Endothelial cell of umbilical vein (primary cell): Measurements from ENCODE around the gene TMOD1. TPM values are rescaled to one million over a fixed set of nuclear protein-coding genes. Genes with fewer than 3 reads are reported as not detected.

Experiments used
- BruUV-seq: library from RNA; stranded (reverse); fragments of 400-500 nt; replicated peaks from 2 replicates; lab custom pipeline; 2021; lab: Mats Ljungman, UMichigan
- CTCF ChIA-PET: fragments of 300-600, 350-600 bp; sonication (Branson Sonifier 250); formaldehyde crosslinking; loops from one replicate; lab custom pipeline; 2021; ENCODE audit warnings: antibody characterized with exemption, inconsistent platforms; lab: Charles Lee
- POLR2A ChIA-PET: fragments of 300-600, 350-600 bp; sonication (Branson Sonifier 250); formaldehyde crosslinking; loops from one replicate; lab custom pipeline; 2021; ENCODE audit warnings: antibody characterized with exemption, inconsistent platforms; lab: Charles Lee
- DNase-seq: peaks from one replicate; pipeline ENCODE4 v3.0.0-alpha.2; 2011; ENCODE audit warnings: low read depth, low spot score
- FAIRE-seq: peaks from 2 replicates; lab custom pipeline; 2011; peaks lifted over from hg19 to GRCh38; lab: Jason Lieb, UNC
- H2AFZ ChIP-seq: 2 replicates; pipeline ENCODE4 v1.6.0; 2012; ENCODE audit warnings: low read depth, low read length, control low read depth, inconsistent platforms
- H3K27ac ChIP-seq: 2 replicates; pipeline ENCODE4 v1.5.1; 2011; ENCODE audit warnings: low read depth, mild to moderate bottlenecking, control low read depth, low read length, moderate library complexity; ENCODE audit not compliant: insufficient read depth
- H3K27me3 ChIP-seq, 2 experiments: 2 replicates each; pipeline versions ENCODE4 v1.6.0 to v1.6.1; 2011; ENCODE audit warnings: low read length in 2 of 2, mixed read lengths in 1 of 2; ENCODE audit not compliant: control insufficient read depth in 2 of 2, insufficient read depth in 2 of 2
- H3K36me3 ChIP-seq, 2 experiments: 2 replicates in 1 of 2; 3 replicates in 1 of 2; pipeline ENCODE4 v1.5.1; 2011; ENCODE audit warnings: low read length in 2 of 2, mild to moderate bottlenecking in 1 of 2, moderate library complexity in 1 of 2; ENCODE audit not compliant: control insufficient read depth in 2 of 2, insufficient read depth in 2 of 2; ENCODE audit errors: extremely low read depth in 1 of 2
- H3K4me1 ChIP-seq: 3 replicates; pipeline ENCODE4 v1.5.1; 2011; ENCODE audit warnings: mild to moderate bottlenecking, low read length; ENCODE audit not compliant: control insufficient read depth, insufficient read depth; ENCODE audit errors: extremely low read depth
- H3K4me2 ChIP-seq: 2 replicates; pipeline ENCODE4 v1.6.1; 2011; ENCODE audit warnings: low read length, control low read depth, mixed read lengths; ENCODE audit not compliant: insufficient read depth
- H3K4me3 ChIP-seq, 3 experiments: fragments of 200-600 bp in 1 of 3; sonication (generic), shearing (Covaris generic) in 1 of 3; replicated peaks in 1 of 3; 2 replicates each; pipeline ENCODE4 v1.5.1; 2011 to 2016; ENCODE audit warnings: control low read depth in 3 of 3, low read length in 3 of 3, mild to moderate bottlenecking in 2 of 3, inconsistent platforms in 1 of 3, low read depth in 1 of 3, moderate library complexity in 1 of 3; ENCODE audit not compliant: insufficient read depth in 1 of 3
- H3K79me2 ChIP-seq: 2 replicates; pipeline ENCODE4 v1.6.0; 2012; ENCODE audit warnings: low read length, inconsistent platforms; ENCODE audit not compliant: control insufficient read depth, insufficient read depth
- H3K9ac ChIP-seq: replicated peaks from 2 replicates; pipeline ENCODE3; 2011; ENCODE audit warnings: low read length, control low read depth; ENCODE audit not compliant: insufficient read depth; ENCODE audit errors: extremely low read depth
- H3K9me1 ChIP-seq: replicated peaks from 3 replicates; pipeline ENCODE4 v1.6.0; 2011; ENCODE audit warnings: mild to moderate bottlenecking, low read length; ENCODE audit not compliant: control insufficient read depth, insufficient read depth; ENCODE audit errors: extremely low read depth
- H3K9me3 ChIP-seq: replicated peaks from 2 replicates; pipeline ENCODE4 v1.5.1; 2012; ENCODE audit warnings: low read length, inconsistent platforms; ENCODE audit not compliant: control insufficient read depth, insufficient read depth
- H4K20me1 ChIP-seq: replicated peaks from 2 replicates; pipeline ENCODE3; 2011; ENCODE audit warnings: mild to moderate bottlenecking, low read length; ENCODE audit not compliant: control insufficient read depth, insufficient read depth; ENCODE audit errors: extremely low read depth
- EZH2 ChIP-seq: IDR thresholded peaks from 2 replicates; pipeline ENCODE4 v1.6.1; 2012; ENCODE audit warnings: borderline replicate concordance, low read depth, mild to moderate bottlenecking, moderate library complexity, low read length, inconsistent platforms; ENCODE audit not compliant: severe bottlenecking
- FOS ChIP-seq: IDR thresholded peaks from 2 replicates; pipeline ENCODE4 v1.6.1; 2011; ENCODE audit warnings: mild to moderate bottlenecking, low read length, moderate library complexity, borderline replicate concordance; ENCODE audit not compliant: insufficient read depth
- JUN ChIP-seq: IDR thresholded peaks from 2 replicates; pipeline ENCODE4 v1.6.1; 2011; ENCODE audit warnings: borderline replicate concordance, low read depth; ENCODE audit not compliant: insufficient read length, insufficient read depth
- POLR2AphosphoS5 ChIP-seq: IDR thresholded peaks from 2 replicates; pipeline ENCODE4 v1.6.1; 2012; ENCODE audit warnings: low read depth, mild to moderate bottlenecking, control low read depth, low read length, moderate library complexity; ENCODE audit not compliant: insufficient read depth
- dilution Hi-C: fragments of 300-500 bp; cut with MboI; formaldehyde crosslinking; loops from one replicate; pipeline ENCODE4 v1.15.0; 2019; ENCODE audit warnings: low sequenced_read_pairs; ENCODE audit not compliant: extremely low pct_ligation_motif_present
- intact Hi-C: fragments of 100-400 bp; cut with micrococcal nuclease; formaldehyde crosslinking; loops from one replicate; pipeline ENCODE4 v1.10.0; 2022
- polyA plus RNA-seq, 4 experiments: library from polyadenylated mRNA; depleted of rRNA in 3 of 4; stranded (reverse) in 3 of 4; unstranded in 1 of 4; fragments of >200 nt; gene quantifications; 2 replicates each; pipeline versions ENCODE4 v1.2.1 to v1.2.3, GENCODE V29; 2011 to 2012; ENCODE audit warnings: missing spikeins in 1 of 4
- total RNA-seq: library from RNA; stranded (reverse); gene quantifications from 2 replicates; pipeline ENCODE4 v1.2.3, GENCODE V29; 2021
- TF ChIP-seq, protein P1 (sequence below), 2 donors: IDR thresholded peaks; 1 replicate in 1 of 2; 2 replicates in 1 of 2; pipeline ENCODE4 v1.5.1; 2011; ENCODE audit warnings: low read length in 2 of 2, mild to moderate bottlenecking in 2 of 2, moderate library complexity in 2 of 2, control low read depth in 1 of 2, inconsistent platforms in 1 of 2, low read depth in 1 of 2; ENCODE audit not compliant: insufficient read depth in 1 of 2; ENCODE audit errors: extremely low read depth in 1 of 2

TMOD1 gene
- total and polyA plus RNA-seq, 2 donors (not counting 3 experiments of a cell fraction or from before 2014, with no cell fraction given), result 0.26 to 1.4 TPM

DNA sequence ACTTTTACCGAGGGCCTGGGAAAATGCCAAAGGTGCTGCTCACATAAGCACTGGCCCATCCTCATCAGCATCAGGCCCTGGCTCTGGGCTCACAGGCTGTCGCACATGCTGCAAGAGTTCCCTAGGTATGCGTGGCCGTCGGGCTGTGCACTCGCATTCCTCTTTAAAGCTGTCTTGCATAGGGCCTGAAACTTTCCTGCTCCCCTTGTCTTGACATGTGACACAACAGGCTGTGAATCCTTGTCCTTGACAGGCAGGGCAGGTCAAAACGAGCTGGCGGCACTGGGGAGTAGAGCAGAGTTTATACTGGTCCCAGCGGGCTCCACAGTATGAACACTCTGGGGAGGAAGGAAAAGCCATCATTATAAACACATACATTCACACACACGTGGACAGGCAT is 101.0 kb downstream of the TMOD1 start:
- H3K4me3 ChIP-seq, result no peak overlapping the region
- peaks cover 8 to 19% of the 10 kb centered on the region in 2 experiments for H3K36me3 ChIP-seq
- no TSS peak for BruUV-seq
- no peak overlapping the region for H3K9ac ChIP-seq
- intact Hi-C loops, result no loop called here
- H3K79me2 ChIP-seq, result no peaks in the 10 kb centered on the region
- no peaks in the 10 kb centered on the region for H4K20me1 ChIP-seq
- H3K9me3 ChIP-seq, result no peaks in the 10 kb centered on the region
- H3K4me2 ChIP-seq, result no peak overlapping the region
- no peak overlapping the region for H3K27ac ChIP-seq
- no peaks in the 10 kb centered on the region for H3K27me3 ChIP-seq
- DNase-seq (no peak), FAIRE-seq (no peak)
- H3K4me1 ChIP-seq, result no peaks in the 10 kb centered on the region
- no peak for TF ChIP-seq POLR2AphosphoS5
- no peak for TF ChIP-seq FOS
- TF ChIP-seq JUN, result no peak
- TF ChIP-seq, protein P1, sequence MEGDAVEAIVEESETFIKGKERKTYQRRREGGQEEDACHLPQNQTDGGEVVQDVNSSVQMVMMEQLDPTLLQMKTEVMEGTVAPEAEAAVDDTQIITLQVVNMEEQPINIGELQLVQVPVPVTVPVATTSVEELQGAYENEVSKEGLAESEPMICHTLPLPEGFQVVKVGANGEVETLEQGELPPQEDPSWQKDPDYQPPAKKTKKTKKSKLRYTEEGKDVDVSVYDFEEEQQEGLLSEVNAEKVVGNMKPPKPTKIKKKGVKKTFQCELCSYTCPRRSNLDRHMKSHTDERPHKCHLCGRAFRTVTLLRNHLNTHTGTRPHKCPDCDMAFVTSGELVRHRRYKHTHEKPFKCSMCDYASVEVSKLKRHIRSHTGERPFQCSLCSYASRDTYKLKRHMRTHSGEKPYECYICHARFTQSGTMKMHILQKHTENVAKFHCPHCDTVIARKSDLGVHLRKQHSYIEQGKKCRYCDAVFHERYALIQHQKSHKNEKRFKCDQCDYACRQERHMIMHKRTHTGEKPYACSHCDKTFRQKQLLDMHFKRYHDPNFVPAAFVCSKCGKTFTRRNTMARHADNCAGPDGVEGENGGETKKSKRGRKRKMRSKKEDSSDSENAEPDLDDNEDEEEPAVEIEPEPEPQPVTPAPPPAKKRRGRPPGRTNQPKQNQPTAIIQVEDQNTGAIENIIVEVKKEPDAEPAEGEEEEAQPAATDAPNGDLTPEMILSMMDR (IDR thresholded peaks at IDR 0.05; ENCODE audit: extremely low read depth in 1 of 2, insufficient read depth in 1 of 2, low read depth in 1 of 2, low read length in 2 of 2), result no peak
- no peak for TF ChIP-seq EZH2
- no peak overlapping the region for H2AFZ ChIP-seq
- CTCF ChIA-PET, result interaction anchor here (1.1 to 15.7 kb wide), 3 partner anchors 13 to 143 kb away, joined by 3 to 775 read pairs (median 31); no protein-coding TSS in a partner anchor
- H3K9me1 ChIP-seq, result no peaks in the 10 kb centered on the region
- POLR2A ChIA-PET, result no interaction called here
- dilution Hi-C loops, result loop anchor here (25.0 kb wide), 1 partner anchor 140 kb away; no protein-coding TSS in a partner anchor
